Endothelial cell of hepatic sinusoid (primary cell): ENCODE measurements around the gene CAPNS1.

Source experiments
- in situ Hi-C: cut with HindIII; loops from 2 replicates; pipeline ENCODE4 v1.10.0; 2017; ENCODE audit warnings: low sequenced_read_pairs

The CAPNS1 gene

DNA sequence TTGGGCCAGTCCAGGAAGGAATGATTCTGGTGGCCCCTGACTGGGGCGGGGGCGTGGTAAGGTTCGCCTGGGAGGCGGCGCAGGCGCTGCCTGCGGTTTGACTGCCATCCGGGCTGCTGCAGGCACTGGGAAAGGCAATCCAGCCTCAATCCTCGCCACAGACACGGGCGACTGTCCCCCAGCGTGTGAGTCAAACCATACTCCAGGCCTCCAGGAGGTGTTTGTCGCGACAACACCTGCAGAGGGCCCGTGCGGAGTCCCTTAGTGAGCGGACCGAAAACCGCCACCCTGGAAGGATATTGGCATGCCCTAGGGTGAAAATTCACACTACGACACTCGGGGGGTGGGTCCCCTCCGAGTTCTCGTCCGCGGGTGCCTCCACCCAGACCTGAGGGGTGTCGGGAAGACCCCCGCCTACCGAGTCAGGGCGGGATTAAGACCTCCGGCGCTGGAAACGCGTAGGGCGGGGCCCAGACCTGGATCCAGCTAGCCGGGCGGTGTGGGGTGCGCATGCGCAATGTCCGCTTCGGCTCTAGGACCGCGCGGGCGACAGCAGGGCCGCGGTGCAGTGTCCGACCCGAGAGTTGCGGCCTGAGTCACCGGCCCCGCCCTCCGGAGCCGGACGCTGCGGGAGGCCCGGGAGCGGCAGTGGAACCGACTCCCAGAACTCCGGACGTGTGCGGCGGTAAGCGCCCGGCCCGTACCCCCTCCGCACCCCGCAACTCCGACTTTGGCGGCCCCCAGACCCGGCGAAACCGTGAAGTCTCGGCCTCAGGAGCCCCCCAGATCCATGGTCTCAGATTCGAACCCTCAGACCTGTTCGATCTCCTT lies at the start of gene CAPNS1:
Gene CAPNS1 (plus strand): TSS at position 594 of the 831 bp plus-strand sequence. CDS start 946 bp downstream, outside the sequence.
- in situ Hi-C loops = no loop called here

GRCh38 chr19:36090910-36091695 lies 48.8 kb upstream of the CAPNS1 start:
- in situ Hi-C loops = no loop called here

DNA sequence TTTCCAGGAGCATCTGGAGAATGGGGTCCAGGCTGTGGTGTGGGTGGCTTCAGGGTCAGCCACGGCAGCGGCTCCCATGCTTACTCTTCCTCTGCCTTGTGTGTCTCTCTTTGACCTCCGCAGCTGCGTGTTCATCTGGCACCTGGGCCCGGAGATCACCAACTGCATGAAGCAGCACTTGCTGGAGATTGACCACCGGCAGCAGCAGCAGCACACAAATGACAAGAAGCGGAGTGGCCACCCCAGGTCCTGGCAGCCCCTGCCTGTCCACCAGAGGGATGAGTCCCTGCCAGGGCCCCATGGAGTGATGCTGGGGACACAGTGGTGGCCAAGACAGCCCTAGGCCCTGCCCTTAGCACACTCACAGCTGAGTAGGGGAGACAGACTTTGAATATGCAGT lies 47.3 kb upstream of the CAPNS1 start:
- in situ Hi-C loops = no loop called here

GRCh38 chr19:36093146-36093662 lies 46.7 kb upstream of the CAPNS1 start:
- in situ Hi-C loops = no loop called here

- in situ Hi-C loops = no loop called here
Measured at GRCh38 chr19:36093687-36094086, 46.2 kb upstream of the CAPNS1 start.

- in situ Hi-C loops = no loop called here
Measured at GRCh38 chr19:36097036-36097435, 42.8 kb upstream of the CAPNS1 start.

- in situ Hi-C loops = no loop called here
Measured at GRCh38 chr19:36099166-36099785, 40.6 kb upstream of the CAPNS1 start.

- in situ Hi-C loops = no loop called here
Measured at GRCh38 chr19:36100476-36100875, 39.4 kb upstream of the CAPNS1 start.

- in situ Hi-C loops = no loop called here
Measured at GRCh38 chr19:36101550-36102327, 38.1 kb upstream of the CAPNS1 start.

GRCh38 chr19:36103040-36103626 lies 36.7 kb upstream of the CAPNS1 start:
- in situ Hi-C loops = no loop called here

- in situ Hi-C loops = no loop called here
Measured at GRCh38 chr19:36103842-36104552, 35.9 kb upstream of the CAPNS1 start.

DNA sequence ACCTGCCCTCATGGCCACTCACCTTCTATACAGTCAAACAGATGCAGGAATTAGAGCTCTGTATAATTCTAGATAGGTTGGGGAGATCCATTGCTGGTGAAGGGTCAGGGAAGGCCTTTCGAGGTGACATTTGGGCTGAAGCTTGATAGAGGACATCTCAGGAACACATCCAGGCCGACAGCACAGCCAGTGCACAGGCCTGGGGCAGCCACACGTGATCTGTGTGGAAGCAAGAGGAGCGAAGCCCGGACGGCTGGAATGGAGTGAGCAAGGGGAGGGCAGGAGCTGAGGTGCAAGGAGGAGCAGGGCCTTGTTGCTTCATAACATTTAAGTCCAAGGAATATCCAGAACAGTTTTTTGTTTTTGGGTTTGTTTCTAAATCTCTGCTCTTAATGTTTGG lies 33.4 kb upstream of the CAPNS1 start:
- in situ Hi-C loops = no loop called here

DNA sequence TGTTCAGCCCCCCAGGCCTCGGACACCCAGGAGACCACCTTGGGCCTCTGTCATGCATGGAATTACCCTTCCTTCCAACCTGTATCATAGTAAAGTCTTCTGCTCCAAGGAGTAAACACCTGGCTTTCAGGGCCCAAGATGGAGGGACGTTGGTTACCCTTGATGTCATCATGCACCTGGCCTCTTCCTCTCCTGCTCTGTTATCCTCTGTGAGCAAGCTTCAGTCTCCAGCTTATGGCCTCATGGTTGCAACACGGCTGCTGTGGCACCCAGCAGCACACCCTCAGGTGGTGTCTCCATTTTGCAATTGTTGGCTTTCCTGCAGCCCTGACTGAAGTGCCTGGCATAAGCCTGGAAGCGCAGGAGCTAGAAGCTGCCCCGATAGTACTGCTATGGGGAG lies 32.9 kb upstream of the CAPNS1 start:
- in situ Hi-C loops = no loop called here

GRCh38 chr19:36108684-36109083 lies 31.2 kb upstream of the CAPNS1 start:
- in situ Hi-C loops = no loop called here

DNA sequence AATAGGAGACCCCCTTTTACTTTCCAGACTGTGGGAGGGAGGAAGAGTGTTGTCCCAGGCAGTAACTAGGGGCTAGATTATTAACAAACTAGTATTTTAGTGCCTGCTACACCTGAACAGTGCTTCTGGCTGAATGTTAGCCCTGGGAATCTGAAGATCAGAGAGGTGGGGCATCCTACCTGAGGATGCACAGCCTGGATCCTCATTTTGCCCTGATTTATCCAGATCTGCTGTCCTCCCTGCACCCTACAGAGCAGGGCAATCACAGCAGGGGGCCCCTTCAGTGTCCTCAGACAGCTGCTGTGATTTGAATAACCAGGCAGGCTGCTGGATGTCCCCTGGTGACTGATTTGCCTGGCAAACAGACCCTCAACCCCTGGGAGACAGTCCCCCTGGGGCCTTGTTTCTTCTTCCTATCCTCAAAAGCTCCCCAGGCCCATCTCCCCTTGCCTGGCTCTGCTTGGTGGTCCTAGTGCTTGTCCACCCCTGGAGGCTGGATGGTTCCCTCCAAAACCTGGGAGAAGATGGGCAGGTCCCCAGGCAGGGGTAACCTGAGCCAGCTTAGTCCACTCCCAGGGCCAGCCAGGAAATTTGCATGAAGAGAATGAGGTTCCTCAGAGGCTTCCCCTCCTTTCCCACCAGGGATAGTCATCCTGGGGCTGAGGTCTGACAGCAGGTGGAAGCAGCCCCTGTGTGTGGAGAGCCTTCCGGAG lies 29.2 kb upstream of the CAPNS1 start, which contains the start of gene OVOL3:
Gene OVOL3 (plus strand): TSS at position 657 of the 713 bp plus-strand sequence. CDS start 60 bp downstream, outside the sequence.
- in situ Hi-C loops = no loop called here

DNA sequence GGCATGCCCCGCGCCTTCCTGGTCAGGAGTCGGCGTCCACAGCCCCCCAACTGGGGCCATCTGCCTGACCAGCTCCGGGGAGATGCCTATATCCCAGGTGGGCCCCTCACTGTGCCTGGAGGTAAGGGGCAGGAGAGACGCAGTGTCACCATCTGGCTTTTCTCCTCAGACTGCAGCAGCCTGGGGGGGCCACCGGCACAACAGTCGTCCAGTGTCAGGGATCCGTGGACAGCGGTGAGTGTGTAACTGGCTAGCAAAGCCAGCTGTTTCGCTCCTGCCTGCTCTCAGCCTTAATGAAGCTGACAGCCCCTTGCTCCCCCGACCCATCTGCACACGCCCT lies 28.7 kb upstream of the CAPNS1 start:
- in situ Hi-C loops = no loop called here

GRCh38 chr19:36112678-36113077 lies 27.2 kb upstream of the CAPNS1 start:
- in situ Hi-C loops = no loop called here

DNA sequence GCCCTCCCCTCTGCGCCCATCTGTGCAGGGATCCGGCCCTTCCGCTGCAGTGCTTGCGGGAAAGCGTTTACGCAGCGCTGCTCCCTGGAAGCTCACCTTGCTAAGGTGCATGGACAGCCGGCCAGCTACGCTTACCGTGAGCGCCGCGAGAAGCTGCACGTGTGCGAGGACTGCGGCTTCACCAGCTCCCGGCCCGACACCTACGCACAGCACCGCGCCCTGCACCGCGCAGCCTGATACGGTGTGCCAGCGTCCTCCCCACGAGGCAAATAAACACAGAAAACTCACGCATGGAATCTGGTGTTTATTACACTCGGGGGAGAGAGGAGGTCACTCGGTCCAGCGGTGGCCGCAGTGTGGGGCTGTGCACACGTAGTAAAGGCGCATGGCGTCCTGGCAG lies 26.4 kb upstream of the CAPNS1 start:
- in situ Hi-C loops = no loop called here
